ENCODE results near the gene COL2A1.

- TF ChIP-seq, protein P1, sequence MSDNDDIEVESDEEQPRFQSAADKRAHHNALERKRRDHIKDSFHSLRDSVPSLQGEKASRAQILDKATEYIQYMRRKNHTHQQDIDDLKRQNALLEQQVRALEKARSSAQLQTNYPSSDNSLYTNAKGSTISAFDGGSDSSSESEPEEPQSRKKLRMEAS (IDR thresholded peaks at IDR 0.05; ENCODE audit: insufficient read depth, insufficient read length): no peak
- TF ChIP-seq, protein P2, sequence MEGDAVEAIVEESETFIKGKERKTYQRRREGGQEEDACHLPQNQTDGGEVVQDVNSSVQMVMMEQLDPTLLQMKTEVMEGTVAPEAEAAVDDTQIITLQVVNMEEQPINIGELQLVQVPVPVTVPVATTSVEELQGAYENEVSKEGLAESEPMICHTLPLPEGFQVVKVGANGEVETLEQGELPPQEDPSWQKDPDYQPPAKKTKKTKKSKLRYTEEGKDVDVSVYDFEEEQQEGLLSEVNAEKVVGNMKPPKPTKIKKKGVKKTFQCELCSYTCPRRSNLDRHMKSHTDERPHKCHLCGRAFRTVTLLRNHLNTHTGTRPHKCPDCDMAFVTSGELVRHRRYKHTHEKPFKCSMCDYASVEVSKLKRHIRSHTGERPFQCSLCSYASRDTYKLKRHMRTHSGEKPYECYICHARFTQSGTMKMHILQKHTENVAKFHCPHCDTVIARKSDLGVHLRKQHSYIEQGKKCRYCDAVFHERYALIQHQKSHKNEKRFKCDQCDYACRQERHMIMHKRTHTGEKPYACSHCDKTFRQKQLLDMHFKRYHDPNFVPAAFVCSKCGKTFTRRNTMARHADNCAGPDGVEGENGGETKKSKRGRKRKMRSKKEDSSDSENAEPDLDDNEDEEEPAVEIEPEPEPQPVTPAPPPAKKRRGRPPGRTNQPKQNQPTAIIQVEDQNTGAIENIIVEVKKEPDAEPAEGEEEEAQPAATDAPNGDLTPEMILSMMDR (IDR thresholded peaks at IDR 0.05; ENCODE audit: extremely low read depth in 1 of 2, insufficient read depth in 1 of 2, low read depth in 1 of 2, low read length in 2 of 2): no peak
These were observed 25.9 kb upstream of the COL2A1 start for GRCh38 chr12:48030173-48030650.

Data from endothelial cell of umbilical vein (primary cell).